ENCODE measurements around the gene KRTAP6-3.

The KRTAP6-3 gene

DNA sequence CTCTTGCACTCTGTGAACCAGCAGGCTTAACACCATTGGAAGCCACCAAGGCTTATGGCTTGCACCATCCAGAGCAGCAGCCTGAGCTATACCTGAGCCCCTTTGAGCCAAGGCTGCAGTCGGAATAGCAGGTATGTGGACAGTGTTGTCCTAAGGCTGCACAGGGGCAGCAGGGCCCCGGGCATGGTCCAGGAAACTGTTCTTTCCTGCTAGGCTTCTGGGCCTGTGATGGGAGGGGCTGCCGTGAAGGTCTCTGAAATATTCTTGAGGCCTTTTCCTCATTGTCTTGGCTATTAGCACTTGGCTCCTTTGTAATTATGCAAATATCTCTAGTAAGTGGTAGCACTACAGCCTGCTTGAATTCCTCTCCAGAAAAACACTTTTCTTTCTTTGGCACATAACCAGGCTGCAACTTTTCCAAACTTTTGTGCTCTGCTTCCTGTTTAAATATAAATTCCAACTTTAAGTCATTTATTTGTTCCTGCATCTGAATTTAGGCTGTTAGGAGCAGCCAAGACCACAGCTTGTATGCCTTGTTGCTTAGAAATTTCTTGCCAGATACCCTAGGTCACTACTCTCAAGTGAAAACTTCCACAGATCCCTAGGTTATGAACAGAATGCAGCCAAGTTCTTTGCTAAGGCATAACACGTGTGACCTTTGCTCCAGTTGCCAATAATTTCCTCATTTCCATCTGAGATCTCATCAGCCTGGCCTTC is 33.4 kb downstream of the KRTAP6-3 start:
- no peak for DNase-seq

DNA sequence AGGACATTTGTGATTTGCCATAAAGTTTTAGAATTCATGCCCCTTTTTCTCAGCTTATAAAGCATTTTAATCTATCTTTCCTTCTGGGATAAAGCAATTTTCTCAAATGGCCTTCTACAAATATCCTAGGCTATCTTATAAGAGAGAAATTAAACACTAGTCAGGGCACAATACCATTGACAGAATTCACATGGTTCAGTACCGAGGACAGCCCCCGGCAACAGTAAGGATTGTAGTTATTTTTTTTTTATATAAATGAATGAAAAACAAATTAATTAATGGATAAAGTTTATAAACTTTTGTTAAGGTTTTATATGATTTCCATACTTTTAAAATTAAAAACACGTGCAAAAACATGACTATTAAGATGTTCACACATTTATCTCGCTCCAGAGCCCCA is 35.9 kb downstream of the KRTAP6-3 start:
- no peak for DNase-seq

DNA sequence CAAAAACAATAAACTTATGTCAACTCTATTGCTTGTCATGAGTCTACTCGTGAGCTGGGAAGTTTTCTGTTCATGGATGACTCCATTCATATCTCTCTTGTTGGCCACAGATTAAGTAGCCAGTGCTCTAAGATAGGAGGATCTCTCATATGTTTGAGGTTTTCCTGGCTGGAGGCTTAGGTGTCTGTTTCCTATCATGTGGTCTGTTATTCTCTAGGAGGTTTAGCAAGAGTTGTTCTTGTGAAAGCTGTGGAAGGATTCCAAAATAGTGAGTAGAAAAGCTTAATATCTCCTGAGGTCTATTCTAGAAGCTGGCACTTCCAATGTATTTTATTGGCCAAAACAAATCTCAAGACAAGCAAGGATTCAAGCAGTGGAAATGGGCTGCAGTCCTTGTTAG is 37.0 kb downstream of the KRTAP6-3 start:
- DNase-seq, result no peak

DNA sequence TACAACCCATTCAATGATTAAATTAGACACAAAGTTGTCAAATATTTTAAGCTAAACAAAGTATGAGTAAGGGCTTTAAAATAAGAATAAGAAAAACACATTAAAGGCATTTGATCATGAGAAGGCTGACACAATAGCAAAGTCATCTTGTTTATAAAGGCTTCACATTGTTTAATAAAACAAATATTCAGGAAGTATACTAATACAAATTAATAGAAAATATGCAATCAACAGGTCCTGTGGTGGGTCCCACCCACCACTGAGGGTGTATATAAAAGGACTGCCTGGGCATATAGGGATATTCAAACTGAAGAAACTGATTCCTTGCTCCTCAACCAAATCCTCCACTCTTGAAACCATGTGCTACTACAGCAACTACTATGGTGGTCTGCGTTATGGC is 42.7 kb downstream of the KRTAP6-3 start, which contains the start of gene KRTAP20-2:
Gene KRTAP20-2, plus strand, starts transcription at position 301 of the 400 bp plus-strand sequence. Its CDS starts 58 bp downstream, at position 359.
- no peak for DNase-seq

GRCh38 chr21:30638686-30639085 is 46.4 kb downstream of the KRTAP6-3 start:
- DNase-seq, result no peak

GRCh38 chr21:30642564-30642963 is 50.3 kb downstream of the KRTAP6-3 start, which contains the start of gene KRTAP20-3:
Gene KRTAP20-3 (plus strand): TSS chr21:30642864.
- no peak for DNase-seq

Measured in fibroblast of skin of back (primary cell).